Measurements from ENCODE around the gene PFDN4. TPM values are rescaled to one million over a fixed set of nuclear protein-coding genes. Genes with fewer than 3 reads are reported as not detected.
"Not testable (repeated sequence)": the region's sequence is repeated elsewhere in the genome, so short reads cannot be mapped to it uniquely, and the experiment has no call there.

Gene PFDN4
- total RNA-seq, 1 donor from 2014 or later = 72.6 TPM

DNA sequence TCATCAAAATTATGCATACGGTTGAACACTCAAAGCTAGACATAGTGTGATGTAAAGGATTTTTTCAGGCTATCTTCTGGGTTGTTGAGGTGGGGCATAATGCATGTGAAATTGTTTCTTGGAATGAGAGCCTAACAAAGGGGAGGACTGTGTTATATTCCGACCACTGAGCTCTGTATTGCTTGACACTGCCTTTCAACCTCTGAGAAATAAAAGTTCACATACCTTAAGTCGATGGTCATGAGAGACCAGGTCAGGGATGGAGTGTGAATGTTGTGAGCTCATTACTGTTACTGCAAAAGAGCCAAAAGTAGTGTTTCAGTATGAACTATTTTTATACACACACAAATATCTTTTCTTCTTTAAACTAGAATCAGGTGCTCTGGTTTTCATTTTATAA lies 5.0 kb downstream of the PFDN4 start:
- Mint-ChIP-seq H3K4me1 (ENCODE audit: low read depth) (peaks cover 17% of the 10 kb centered on the region), H3K27me3 (ENCODE audit: insufficient read depth) (no peaks in the 10 kb centered on the region), H3K27ac (no peak overlapping the region), H3K9me3 (no peaks in the 10 kb centered on the region), H3K36me3 (ENCODE audit: low read depth) (peaks cover 32% of the 10 kb centered on the region), H3K4me3 (no peak overlapping the region)
- DNase-seq (ENCODE audit: low spot score) = no peak
- intact Hi-C loops (cut with micrococcal nuclease) = no loop called here

DNA sequence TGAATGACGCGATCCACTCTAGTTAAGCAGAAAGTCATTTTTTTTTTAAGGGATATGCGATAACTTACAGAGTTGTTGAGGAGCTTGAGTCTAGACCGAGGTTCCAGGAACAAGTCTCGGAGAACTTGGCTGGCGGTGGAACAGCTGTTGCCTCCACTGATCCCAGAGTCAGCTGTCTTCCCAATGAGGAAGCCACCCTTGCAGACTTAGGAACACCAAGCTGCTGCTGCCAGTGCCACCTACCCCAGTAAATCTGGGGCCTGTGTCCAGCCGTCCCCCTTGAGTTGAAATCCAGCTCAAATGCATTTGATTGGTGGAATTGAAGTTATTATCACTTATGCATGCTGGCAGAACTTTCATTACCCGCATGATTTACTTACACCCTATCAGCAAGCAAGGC lies 6.7 kb downstream of the PFDN4 start:
- Mint-ChIP-seq H3K27me3 (ENCODE audit: insufficient read depth) (no peaks in the 10 kb centered on the region), H3K4me1 (ENCODE audit: low read depth) (peaks cover 7% of the 10 kb centered on the region), H3K27ac (no peak overlapping the region), H3K9me3 (no peaks in the 10 kb centered on the region), H3K36me3 (ENCODE audit: low read depth) (peaks cover 29% of the 10 kb centered on the region), H3K4me3 (no peak overlapping the region)
- no peak for DNase-seq (ENCODE audit: low spot score)
- intact Hi-C loops (cut with micrococcal nuclease) = no loop called here

DNA sequence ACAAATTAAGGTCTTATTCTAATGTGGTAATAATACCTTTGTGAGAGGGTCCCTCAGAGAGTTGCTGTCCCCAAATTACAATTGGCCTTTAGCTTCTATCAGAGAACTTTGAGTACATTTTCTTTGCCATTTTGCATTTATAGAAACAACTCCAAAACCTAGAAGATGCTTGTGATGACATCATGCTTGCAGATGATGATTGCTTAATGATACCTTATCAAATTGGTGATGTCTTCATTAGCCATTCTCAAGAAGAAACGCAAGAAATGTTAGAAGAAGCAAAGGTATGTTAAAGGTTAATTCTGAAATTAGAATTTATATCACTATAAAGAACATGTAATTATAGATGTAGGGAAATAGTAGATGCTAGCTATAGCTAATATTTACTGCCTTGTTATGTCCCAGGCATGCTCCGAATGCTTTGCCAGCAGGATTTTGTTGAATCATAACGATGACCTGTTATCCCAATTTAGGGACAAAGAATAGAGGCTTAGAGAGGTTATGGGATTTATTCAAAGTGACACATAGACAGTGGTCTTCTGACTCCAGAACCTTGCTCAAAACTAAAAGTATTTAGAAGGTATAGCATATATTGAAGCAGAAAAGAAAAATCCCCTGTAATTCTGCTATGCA lies 7.4 kb downstream of the PFDN4 start:
- no peak overlapping the region for H3K27ac Mint-ChIP-seq
- H3K4me1 Mint-ChIP-seq (ENCODE audit: low read depth) = no peaks in the 10 kb centered on the region
- no peak overlapping the region for H3K4me3 Mint-ChIP-seq
- DNase-seq (ENCODE audit: low spot score) = no peak
- H3K27me3 Mint-ChIP-seq (ENCODE audit: insufficient read depth) = no peaks in the 10 kb centered on the region
- intact Hi-C loops (cut with micrococcal nuclease) = no loop called here
- peaks cover 26% of the 10 kb centered on the region for H3K36me3 Mint-ChIP-seq (ENCODE audit: low read depth)
- no peaks in the 10 kb centered on the region for H3K9me3 Mint-ChIP-seq

DNA sequence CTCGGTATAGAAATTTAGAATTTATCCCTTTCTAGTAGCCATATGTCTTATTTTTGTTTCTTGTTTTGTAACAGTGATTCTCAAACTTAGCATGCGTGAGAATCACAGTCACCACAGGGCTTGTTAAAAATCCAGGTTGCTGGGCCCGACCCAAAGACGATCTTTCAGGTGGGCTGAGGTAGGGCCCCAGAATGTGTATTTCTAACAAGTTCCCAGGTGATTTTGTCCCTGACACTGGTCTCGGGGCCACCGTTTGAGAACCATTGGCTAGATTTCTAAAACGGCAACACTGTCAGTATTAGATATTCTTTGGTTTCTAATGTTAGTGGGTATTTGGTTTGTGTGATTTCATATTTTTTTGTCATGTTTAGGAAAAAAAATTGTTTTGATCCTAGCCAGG lies 9.9 kb downstream of the PFDN4 start:
- H3K4me1 Mint-ChIP-seq (ENCODE audit: low read depth) = peaks cover 22% of the 10 kb centered on the region
- H3K9me3 Mint-ChIP-seq = no peaks in the 10 kb centered on the region
- H3K27me3 Mint-ChIP-seq (ENCODE audit: insufficient read depth) = no peaks in the 10 kb centered on the region
- no peak for DNase-seq (ENCODE audit: low spot score)
- H3K4me3 Mint-ChIP-seq = no peak overlapping the region
- no peak overlapping the region for H3K27ac Mint-ChIP-seq
- intact Hi-C loops (cut with micrococcal nuclease) = no loop called here
- H3K36me3 Mint-ChIP-seq (ENCODE audit: low read depth) = peaks cover 24% of the 10 kb centered on the region

DNA sequence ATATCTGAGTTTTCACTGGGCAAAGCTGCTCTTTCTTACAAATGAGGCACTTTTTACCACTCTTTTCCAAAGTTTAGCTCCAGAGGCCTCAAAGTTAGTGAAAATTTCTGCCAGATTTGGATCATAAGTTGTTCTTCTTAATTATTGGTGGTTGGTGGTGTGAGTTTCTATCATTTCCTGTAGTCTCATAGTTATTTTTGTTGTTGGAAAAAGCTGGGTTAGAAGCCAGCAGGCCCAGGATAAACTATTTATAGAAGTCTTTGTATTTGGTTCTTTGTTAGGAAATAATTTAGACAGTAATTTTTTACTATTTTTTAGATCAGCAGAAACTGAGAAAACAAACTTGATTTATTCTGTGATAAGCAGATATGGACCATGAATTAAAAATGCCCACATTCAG lies 10.6 kb downstream of the PFDN4 start:
- no peak for DNase-seq (ENCODE audit: low spot score)
- H3K27ac Mint-ChIP-seq = no peak overlapping the region
- H3K36me3 Mint-ChIP-seq (ENCODE audit: low read depth) = peaks cover 24% of the 10 kb centered on the region
- H3K27me3 Mint-ChIP-seq (ENCODE audit: insufficient read depth) = no peaks in the 10 kb centered on the region
- H3K9me3 Mint-ChIP-seq = no peaks in the 10 kb centered on the region
- intact Hi-C loops (cut with micrococcal nuclease) = no loop called here
- no peak overlapping the region for H3K4me3 Mint-ChIP-seq
- H3K4me1 Mint-ChIP-seq (ENCODE audit: low read depth) = peaks cover 22% of the 10 kb centered on the region

DNA sequence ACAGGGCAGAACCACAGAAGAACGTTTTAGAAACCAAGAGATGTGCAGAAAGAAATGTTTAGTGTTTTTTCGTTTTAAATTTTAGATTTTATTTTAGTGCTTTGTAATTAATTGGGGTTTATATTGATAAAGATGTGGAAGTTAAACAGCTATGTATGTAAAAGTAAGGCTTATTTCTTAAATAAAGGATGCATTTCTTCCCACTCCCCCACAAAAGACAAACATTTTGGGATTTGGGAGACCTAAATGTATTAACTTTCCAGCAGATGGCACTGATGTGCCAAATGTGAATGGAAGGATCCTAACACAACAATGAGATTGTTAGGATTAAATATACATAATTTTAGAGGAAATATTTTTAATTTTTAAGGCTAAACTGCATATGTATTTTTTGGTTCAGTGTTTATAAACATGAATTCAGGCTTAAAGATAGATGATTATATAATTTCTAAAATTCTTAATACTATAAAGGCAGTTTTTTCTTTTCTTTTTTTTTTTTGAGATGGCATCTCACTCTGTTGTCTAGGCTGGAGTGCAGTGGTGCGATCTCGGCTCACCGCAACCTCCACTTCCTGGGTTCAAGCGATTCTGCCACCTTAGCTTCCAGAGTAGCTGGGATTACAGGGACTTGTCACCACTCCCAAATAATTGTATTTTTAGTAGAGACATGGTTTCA lies 12.0 kb downstream of the PFDN4 start:
- Mint-ChIP-seq H3K4me1 (ENCODE audit: low read depth) (peaks cover 22% of the 10 kb centered on the region), H3K36me3 (ENCODE audit: low read depth) (peaks cover 22% of the 10 kb centered on the region), H3K9me3 (no peaks in the 10 kb centered on the region), H3K27me3 (ENCODE audit: insufficient read depth) (no peaks in the 10 kb centered on the region), H3K27ac (no peak overlapping the region), H3K4me3 (no peak overlapping the region)
- intact Hi-C loops (cut with micrococcal nuclease) = loop anchor here (1.0 to 5.0 kb wide), 5 partner anchors 65 to 427 kb away; partner anchors contain the start of gene DOK5
- DNase-seq (ENCODE audit: low spot score) = no peak

DNA sequence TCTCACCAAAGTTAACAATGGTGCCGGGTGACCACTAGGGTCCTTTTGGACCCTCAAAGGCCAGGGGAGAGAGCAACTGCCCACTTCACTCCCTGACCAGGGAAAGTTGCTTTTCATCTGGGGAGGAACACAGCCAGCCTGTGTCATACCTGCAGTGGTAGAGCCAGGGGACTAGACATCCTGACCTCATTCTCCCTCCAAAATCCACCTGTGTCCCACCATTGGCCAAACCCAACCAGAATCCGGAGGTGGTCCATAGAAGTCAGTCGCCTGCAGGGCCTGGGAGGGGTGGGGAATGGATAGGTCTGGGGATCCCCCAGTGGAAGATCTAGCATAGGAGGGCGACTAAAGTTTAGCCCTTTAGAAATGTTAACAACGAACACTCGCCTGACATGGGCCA lies 12.8 kb downstream of the PFDN4 start:
- intact Hi-C loops (cut with micrococcal nuclease) = loop anchor here (1.0 to 5.0 kb wide), 6 partner anchors 64 to 427 kb away; partner anchors contain the start of gene DOK5
- no peaks in the 10 kb centered on the region for H3K9me3 Mint-ChIP-seq
- H3K27me3 Mint-ChIP-seq (ENCODE audit: insufficient read depth) = no peaks in the 10 kb centered on the region
- no peak for DNase-seq (ENCODE audit: low spot score)
- peak overlapping the region; percentile 70 for H3K27ac Mint-ChIP-seq
- peaks cover 19% of the 10 kb centered on the region for H3K36me3 Mint-ChIP-seq (ENCODE audit: low read depth)
- no peak overlapping the region for H3K4me3 Mint-ChIP-seq
- peaks cover 22% of the 10 kb centered on the region for H3K4me1 Mint-ChIP-seq (ENCODE audit: low read depth)

DNA sequence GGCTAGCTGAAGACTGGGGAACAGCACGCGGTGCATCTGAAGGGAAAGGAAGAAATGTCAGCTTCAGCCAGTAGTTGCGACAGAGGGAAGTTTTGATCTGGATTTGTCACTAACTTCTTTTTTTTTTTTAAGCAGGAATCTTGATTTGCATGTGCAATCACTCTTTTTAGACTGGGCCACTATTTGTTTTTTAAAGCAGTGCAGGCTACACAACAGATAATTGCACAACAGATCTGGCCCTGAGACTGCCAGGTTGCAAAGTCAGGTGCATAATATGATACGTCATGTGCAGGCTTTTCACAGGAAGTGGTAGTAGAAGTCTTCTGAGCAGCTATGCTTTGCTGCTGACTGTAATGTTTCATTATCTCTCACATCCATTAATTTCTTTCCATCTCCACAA lies 13.5 kb downstream of the PFDN4 start:
- intact Hi-C loops (cut with micrococcal nuclease) = loop anchor here (1.0 to 5.0 kb wide), 5 partner anchors 63 to 253 kb away; partner anchors contain the start of gene DOK5
- H3K4me3 Mint-ChIP-seq = no peak overlapping the region
- peak; percentile 17 for DNase-seq (ENCODE audit: low spot score)

DNA sequence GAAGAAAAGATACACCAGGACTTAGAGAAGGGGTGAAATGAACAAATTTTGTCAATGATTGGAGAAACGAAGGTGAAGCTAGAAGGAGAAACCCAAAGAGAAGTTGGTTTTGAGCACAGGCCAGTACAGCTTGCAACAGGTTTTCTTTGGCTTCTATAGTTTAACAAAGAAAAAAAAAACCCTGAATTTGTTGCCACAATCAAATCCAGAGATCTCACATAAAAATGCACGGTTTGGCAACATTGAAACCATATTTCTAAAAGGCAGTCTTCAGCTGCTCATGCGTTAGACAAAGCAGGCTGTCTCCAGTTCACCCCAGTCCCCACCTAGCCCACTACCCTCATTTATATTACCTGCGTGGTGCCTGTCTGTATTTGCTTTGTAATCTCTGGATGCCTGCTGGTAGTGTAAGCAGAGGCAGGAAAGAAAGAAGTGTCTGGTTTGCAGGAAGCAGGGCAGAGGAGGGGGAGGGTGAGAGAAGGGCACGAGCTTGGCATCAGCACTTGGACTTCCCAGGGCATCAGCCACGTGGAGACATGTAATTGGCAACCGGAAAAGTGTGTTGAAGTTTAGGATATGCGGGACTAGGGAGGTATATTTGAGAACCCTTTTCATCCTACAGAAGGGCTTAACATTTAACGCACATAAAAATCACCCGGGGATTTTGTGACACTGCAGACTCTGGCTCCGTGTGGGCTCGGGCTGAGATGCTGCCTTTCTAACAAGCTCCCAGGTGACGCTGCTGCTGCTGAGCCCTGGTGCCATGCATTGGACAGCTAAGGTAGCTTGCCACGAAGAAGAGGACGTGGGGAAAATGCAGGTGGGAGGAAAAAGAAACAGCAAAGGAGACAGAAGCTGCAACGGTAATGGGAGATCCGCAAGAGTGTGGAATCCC lies 14.4 kb downstream of the PFDN4 start:
- Mint-ChIP-seq H3K9me3 (peaks cover 3% of the 10 kb centered on the region), H3K4me3 (no peak overlapping the region), H3K36me3 (ENCODE audit: low read depth) (peaks cover 8% of the 10 kb centered on the region), H3K27me3 (ENCODE audit: insufficient read depth) (no peaks in the 10 kb centered on the region), H3K27ac (peak overlapping the region; percentile 83), H3K4me1 (ENCODE audit: low read depth) (peaks cover 25% of the 10 kb centered on the region)
- intact Hi-C loops (cut with micrococcal nuclease) = loop anchor here (1.0 to 5.0 kb wide), 5 partner anchors 63 to 253 kb away; partner anchors contain the start of gene DOK5
- no peak for DNase-seq (ENCODE audit: low spot score)

More for the DNA sequence above, 13.5 kb downstream of the PFDN4 start:
- peaks cover 22% of the 10 kb centered on the region for H3K4me1 Mint-ChIP-seq (ENCODE audit: low read depth)
- peak overlapping the region; percentile 83 for H3K27ac Mint-ChIP-seq
- H3K36me3 Mint-ChIP-seq (ENCODE audit: low read depth) = peaks cover 13% of the 10 kb centered on the region
- no peaks in the 10 kb centered on the region for H3K9me3 Mint-ChIP-seq
- H3K27me3 Mint-ChIP-seq (ENCODE audit: insufficient read depth) = no peaks in the 10 kb centered on the region

DNA sequence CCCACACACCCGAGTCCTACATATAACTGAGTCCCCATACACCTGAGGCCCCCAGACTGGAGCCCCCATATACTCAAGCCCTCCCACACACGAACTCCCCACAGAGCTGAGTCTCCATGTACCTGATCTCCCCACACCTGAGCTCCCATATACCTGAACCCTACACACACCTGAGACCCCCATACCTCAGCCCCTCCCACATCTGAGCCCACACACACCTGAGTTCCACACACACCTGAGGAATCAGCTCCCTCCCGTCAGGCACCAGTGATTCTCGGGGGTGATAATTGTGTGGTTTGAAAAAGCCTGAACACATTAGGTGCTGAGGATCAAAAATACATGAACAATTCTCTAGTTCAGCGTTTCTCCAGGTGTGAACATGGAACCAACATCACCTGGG lies 15.4 kb downstream of the PFDN4 start:
- Mint-ChIP-seq H3K27ac (peak overlapping the region; percentile 16), H3K27me3 (ENCODE audit: insufficient read depth) (no peaks in the 10 kb centered on the region), H3K4me3 (no peak overlapping the region), H3K9me3 (peaks cover 11% of the 10 kb centered on the region), H3K36me3 (ENCODE audit: low read depth) (peaks cover 3% of the 10 kb centered on the region), H3K4me1 (ENCODE audit: low read depth) (peaks cover 28% of the 10 kb centered on the region)
- intact Hi-C loops (cut with micrococcal nuclease) = loop anchor here (5.0 kb wide), 2 partner anchors 129 to 214 kb away; no protein-coding TSS in a partner anchor
- no peak for DNase-seq (ENCODE audit: low spot score)

DNA sequence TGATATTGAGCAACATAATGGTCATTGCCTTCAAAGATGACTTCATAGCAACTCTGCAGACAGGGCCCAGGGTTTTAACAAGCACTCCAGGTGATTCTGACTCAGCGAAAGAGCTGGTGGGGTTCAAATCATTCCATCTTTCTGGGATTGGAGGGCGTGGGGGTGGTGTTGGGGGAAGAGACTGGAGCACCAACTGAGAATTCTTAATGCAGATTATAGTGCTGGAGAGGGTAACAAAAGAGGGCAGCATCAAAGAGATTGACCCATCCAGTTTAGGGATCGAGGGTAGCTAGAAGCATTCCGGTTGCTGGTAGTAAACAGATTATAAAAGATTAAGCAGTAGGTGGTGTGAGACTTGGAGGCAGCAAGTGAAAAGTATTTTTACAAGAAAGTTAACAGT lies 15.9 kb downstream of the PFDN4 start:
- no peak overlapping the region for H3K27ac Mint-ChIP-seq
- H3K4me3 Mint-ChIP-seq = no peak overlapping the region
- intact Hi-C loops (cut with micrococcal nuclease) = loop anchor here (5.0 kb wide), 2 partner anchors 129 to 214 kb away; no protein-coding TSS in a partner anchor
- H3K9me3 Mint-ChIP-seq = peaks cover 11% of the 10 kb centered on the region
- H3K4me1 Mint-ChIP-seq (ENCODE audit: low read depth) = peaks cover 28% of the 10 kb centered on the region
- H3K27me3 Mint-ChIP-seq (ENCODE audit: insufficient read depth) = no peaks in the 10 kb centered on the region
- peaks cover 3% of the 10 kb centered on the region for H3K36me3 Mint-ChIP-seq (ENCODE audit: low read depth)
- DNase-seq (ENCODE audit: low spot score) = no peak

DNA sequence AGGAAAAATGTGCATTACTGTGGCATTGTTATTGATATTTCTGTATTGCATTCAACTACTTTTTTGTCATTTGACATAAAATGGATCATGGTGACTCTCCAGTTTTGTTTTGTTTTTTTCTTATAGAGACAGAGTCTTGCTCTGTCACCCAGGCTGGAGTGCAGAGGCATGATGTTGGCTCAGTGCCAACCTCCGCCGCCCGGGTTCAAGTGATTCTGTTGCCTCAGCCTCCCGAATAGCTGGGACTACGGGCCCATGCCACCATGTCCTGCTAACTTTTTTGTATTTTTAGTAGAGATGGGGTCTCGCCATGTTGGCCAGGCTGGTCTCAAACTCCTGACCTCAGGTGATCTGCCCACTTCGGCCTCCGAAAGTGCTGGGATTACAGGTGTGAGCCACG lies 16.8 kb downstream of the PFDN4 start:
- H3K36me3 Mint-ChIP-seq (ENCODE audit: low read depth); H3K4me3 Mint-ChIP-seq; H3K27me3 Mint-ChIP-seq (ENCODE audit: insufficient read depth); H3K27ac Mint-ChIP-seq; DNase-seq (ENCODE audit: low spot score): not testable (repeated sequence)
- intact Hi-C loops (cut with micrococcal nuclease) = loop anchor here (5.0 kb wide), 2 partner anchors 128 to 213 kb away; no protein-coding TSS in a partner anchor
- H3K4me1 Mint-ChIP-seq (ENCODE audit: low read depth) = peaks cover 28% of the 10 kb centered on the region
- H3K9me3 Mint-ChIP-seq = peaks cover 11% of the 10 kb centered on the region
